ENCODE results near the gene CNTNAP2. TPM values are rescaled to one million over a fixed set of nuclear protein-coding genes. Genes with fewer than 3 reads are reported as not detected.

CNTNAP2 gene
- total RNA-seq, 2 experiments from 2014 or later: not detected

DNA sequence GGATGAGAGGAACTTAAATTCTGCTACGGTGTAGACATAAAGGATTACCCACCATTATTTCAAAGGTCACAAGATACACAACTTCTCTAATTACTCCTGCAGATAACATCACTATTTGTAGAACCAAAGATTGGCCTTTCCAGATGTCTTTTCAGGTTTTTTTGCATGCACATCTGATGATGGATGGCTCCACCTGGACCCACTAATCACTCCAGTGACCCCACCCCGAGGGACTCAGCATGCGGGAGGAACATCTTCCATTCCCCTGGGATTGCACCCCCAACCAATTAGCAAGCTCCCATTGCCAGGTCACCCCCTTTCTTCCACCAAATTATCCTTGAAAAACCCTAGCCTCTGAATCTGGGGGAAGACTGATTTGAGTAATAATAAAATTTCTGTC, 608.9 kb downstream of the CNTNAP2 start:
- Mint-ChIP-seq H3K4me3 (no peak overlapping the region), H3K27me3 (ENCODE audit: low read depth) (no peaks in the 10 kb centered on the region), H3K9me3 (ENCODE audit: insufficient read depth) (peaks cover 3% of the 10 kb centered on the region), H3K4me1 (ENCODE audit: low read depth) (no peaks in the 10 kb centered on the region), H3K27ac (no peak overlapping the region), H3K36me3 (ENCODE audit: low read depth) (no peaks in the 10 kb centered on the region)
- ChIA-PET POLR2A (no interaction called here), CTCF (no interaction called here)
- DNase-seq: no peak
- no peak for ATAC-seq

DNA sequence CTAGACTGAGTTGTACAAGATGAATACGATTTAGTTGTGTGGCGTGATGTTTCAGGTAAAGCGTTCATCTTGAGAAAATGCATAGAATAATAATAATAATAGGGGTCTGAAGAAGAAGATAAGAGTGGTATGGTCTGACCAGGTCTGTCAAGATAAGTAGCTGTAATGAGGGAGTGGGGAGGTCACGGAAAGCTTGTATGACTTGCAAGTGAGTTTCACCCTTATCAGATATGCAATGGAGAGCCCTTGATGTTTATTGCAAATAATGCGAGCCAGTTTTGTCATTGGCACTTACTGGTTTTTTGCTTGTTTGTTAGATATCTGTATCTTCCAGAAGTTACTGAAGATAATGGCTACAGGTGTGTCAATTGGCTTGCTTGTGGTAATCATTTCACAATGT, 611.5 kb downstream of the CNTNAP2 start:
- ATAC-seq (no peak), DNase-seq (no peak)
- Mint-ChIP-seq H3K36me3 (ENCODE audit: low read depth) (no peaks in the 10 kb centered on the region), H3K27ac (no peak overlapping the region), H3K9me3 (ENCODE audit: insufficient read depth) (peaks cover 3% of the 10 kb centered on the region), H3K4me3 (no peak overlapping the region), H3K27me3 (ENCODE audit: low read depth) (no peaks in the 10 kb centered on the region), H3K4me1 (ENCODE audit: low read depth) (no peaks in the 10 kb centered on the region)
- CTCF ChIA-PET: no interaction called here
- POLR2A ChIA-PET: no interaction called here

DNA sequence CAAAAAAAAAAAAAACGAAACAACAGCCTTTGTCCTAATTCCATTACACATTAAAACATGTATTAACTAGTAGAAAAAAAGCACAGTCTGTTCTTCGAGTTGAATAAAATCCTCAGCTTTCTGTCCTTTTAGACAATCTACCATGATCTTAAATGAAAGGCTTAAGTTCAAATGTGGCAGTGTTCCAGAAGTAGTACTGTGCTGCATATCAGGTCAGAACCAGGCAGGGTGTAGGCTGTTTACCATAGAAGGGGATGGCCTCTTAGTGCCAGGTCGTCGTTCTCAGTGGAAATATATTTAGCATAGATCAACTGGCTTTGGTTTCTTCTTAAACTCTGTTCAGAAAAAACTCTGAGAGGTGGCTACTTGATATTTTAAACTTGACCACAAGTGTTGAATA, 612.0 kb downstream of the CNTNAP2 start:
- Mint-ChIP-seq H3K4me3 (no peak overlapping the region), H3K9me3 (ENCODE audit: insufficient read depth) (peaks cover 3% of the 10 kb centered on the region), H3K27ac (no peak overlapping the region), H3K27me3 (ENCODE audit: low read depth) (no peaks in the 10 kb centered on the region), H3K36me3 (ENCODE audit: low read depth) (no peaks in the 10 kb centered on the region), H3K4me1 (ENCODE audit: low read depth) (no peaks in the 10 kb centered on the region)
- ChIA-PET CTCF (no interaction called here), POLR2A (no interaction called here)
- DNase-seq (no peak), ATAC-seq (no peak)

DNA sequence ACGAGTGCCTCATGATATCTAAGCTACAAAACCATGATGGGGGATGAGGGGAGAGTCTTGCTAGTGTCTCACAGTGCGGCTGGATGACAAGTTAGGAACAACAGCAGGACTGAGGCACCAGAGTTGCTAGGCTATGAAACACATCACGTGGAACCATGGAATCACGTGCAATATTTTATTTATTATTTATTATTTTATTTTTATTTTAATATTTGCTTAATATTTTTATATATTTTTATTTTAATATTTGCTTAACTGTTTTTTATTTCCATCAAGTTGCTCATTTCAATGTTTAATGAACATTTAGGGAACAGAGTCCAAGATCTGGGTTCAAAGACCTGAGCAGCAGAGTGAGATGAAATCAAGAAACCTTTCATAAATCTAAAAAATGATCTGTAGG, 614.6 kb downstream of the CNTNAP2 start:
- CTCF ChIA-PET: no interaction called here
- H3K9me3 Mint-ChIP-seq (ENCODE audit: insufficient read depth): no peaks in the 10 kb centered on the region
- H3K27ac Mint-ChIP-seq: no peak overlapping the region
- no peaks in the 10 kb centered on the region for H3K36me3 Mint-ChIP-seq (ENCODE audit: low read depth)
- H3K4me1 Mint-ChIP-seq (ENCODE audit: low read depth): no peaks in the 10 kb centered on the region
- ATAC-seq: no peak
- no peak overlapping the region for H3K4me3 Mint-ChIP-seq
- no peaks in the 10 kb centered on the region for H3K27me3 Mint-ChIP-seq (ENCODE audit: low read depth)
- POLR2A ChIA-PET: no interaction called here
- no peak for DNase-seq

DNA sequence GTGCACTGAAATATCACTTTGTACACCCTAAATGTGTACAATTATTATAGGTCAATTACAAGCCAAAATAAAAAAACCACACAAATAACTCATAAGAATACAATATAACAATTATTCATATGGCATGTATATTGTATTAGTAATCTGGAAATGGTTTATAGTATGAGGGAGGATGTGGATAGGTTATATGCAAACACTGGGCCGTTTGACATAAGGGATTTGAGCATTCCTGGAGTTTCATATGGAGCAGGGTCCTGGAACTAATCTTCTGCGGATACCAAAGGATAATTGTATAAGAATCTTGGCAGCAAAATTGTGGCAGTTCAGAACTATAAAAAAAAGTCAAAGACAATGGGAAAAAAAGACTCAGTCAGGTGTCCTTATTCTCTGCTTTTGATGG, 619.4 kb downstream of the CNTNAP2 start:
- Mint-ChIP-seq H3K27me3 (ENCODE audit: low read depth) (no peaks in the 10 kb centered on the region), H3K4me3 (no peak overlapping the region), H3K36me3 (ENCODE audit: low read depth) (no peaks in the 10 kb centered on the region), H3K9me3 (ENCODE audit: insufficient read depth) (peaks cover 13% of the 10 kb centered on the region), H3K4me1 (ENCODE audit: low read depth) (no peaks in the 10 kb centered on the region), H3K27ac (no peak overlapping the region)
- ATAC-seq: no peak
- CTCF ChIA-PET: no interaction called here
- no peak for DNase-seq
- POLR2A ChIA-PET: no interaction called here

GRCh38 chr7:146736446-146737190, 620.0 kb downstream of the CNTNAP2 start:
- ChIA-PET CTCF (no interaction called here), POLR2A (no interaction called here)
- no peak overlapping the region for H3K27ac Mint-ChIP-seq
- no peaks in the 10 kb centered on the region for H3K27me3 Mint-ChIP-seq (ENCODE audit: low read depth)
- no peaks in the 10 kb centered on the region for H3K4me1 Mint-ChIP-seq (ENCODE audit: low read depth)
- H3K9me3 Mint-ChIP-seq (ENCODE audit: insufficient read depth): peaks cover 19% of the 10 kb centered on the region
- H3K4me3 Mint-ChIP-seq: no peak overlapping the region
- H3K36me3 Mint-ChIP-seq (ENCODE audit: low read depth): no peaks in the 10 kb centered on the region
- no peak for ATAC-seq
- DNase-seq: no peak

DNA sequence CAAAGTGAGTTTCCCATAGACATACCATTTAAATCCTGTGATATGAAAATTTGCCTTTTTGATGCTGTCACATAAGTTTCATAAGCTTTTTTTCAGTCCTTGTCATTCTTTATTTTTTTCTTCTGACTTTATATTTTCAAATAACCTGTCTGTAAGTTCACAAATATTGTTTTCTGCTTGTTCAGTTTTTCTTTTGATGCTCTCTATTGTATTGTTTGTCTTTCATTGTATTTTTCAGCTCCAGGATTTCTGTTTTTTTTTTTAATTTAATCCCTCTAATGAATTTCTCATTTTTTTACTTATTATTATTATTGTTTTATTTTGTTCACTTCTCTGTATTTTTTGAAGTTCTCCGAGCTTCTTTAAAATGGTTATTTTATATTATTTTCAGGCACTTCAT, 623.4 kb downstream of the CNTNAP2 start:
- no peak overlapping the region for H3K4me3 Mint-ChIP-seq
- no peaks in the 10 kb centered on the region for H3K27me3 Mint-ChIP-seq (ENCODE audit: low read depth)
- H3K27ac Mint-ChIP-seq: no peak overlapping the region
- POLR2A ChIA-PET: no interaction called here
- no peaks in the 10 kb centered on the region for H3K4me1 Mint-ChIP-seq (ENCODE audit: low read depth)
- DNase-seq (no peak), ATAC-seq (no peak)
- CTCF ChIA-PET: no interaction called here
- no peaks in the 10 kb centered on the region for H3K36me3 Mint-ChIP-seq (ENCODE audit: low read depth)
- H3K9me3 Mint-ChIP-seq (ENCODE audit: insufficient read depth): peaks cover 23% of the 10 kb centered on the region

- no peaks in the 10 kb centered on the region for H3K4me1 Mint-ChIP-seq (ENCODE audit: low read depth)
- no peak overlapping the region for H3K27ac Mint-ChIP-seq
- CTCF ChIA-PET: no interaction called here
- H3K36me3 Mint-ChIP-seq (ENCODE audit: low read depth): no peaks in the 10 kb centered on the region
- no peaks in the 10 kb centered on the region for H3K27me3 Mint-ChIP-seq (ENCODE audit: low read depth)
- H3K9me3 Mint-ChIP-seq (ENCODE audit: insufficient read depth): peaks cover 23% of the 10 kb centered on the region
- DNase-seq (no peak), ATAC-seq (no peak)
- POLR2A ChIA-PET: no interaction called here
- H3K4me3 Mint-ChIP-seq: no peak overlapping the region
These were observed 625.3 kb downstream of the CNTNAP2 start for GRCh38 chr7:146741911-146742310.

DNA sequence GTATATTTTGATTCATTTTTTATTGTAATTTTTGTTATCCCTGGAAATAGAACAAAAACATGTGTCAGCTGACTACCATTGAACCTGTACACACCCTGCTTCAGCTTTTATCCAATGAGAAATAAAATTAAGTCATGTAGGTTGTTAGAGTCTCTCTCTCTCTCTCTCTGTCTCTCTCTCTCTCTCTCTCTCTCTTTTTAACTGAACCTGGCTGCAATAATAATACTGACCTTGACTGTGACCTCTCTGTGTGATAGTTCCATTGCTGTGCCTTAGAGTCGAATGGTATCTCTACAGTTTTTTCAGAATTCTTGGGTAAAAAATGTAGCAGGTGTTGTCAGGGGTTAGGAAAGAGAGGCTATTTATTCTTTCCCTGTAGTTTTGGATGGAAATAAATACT, 637.8 kb downstream of the CNTNAP2 start:
- ChIA-PET POLR2A (no interaction called here), CTCF (no interaction called here)
- Mint-ChIP-seq H3K36me3 (ENCODE audit: low read depth) (no peaks in the 10 kb centered on the region), H3K4me3 (no peak overlapping the region), H3K9me3 (ENCODE audit: insufficient read depth) (peaks cover 12% of the 10 kb centered on the region), H3K4me1 (ENCODE audit: low read depth) (no peaks in the 10 kb centered on the region), H3K27ac (no peak overlapping the region), H3K27me3 (ENCODE audit: low read depth) (no peaks in the 10 kb centered on the region)
- DNase-seq (no peak), ATAC-seq (no peak)

GRCh38 chr7:146755585-146755984, 639.0 kb downstream of the CNTNAP2 start:
- no peaks in the 10 kb centered on the region for H3K27me3 Mint-ChIP-seq (ENCODE audit: low read depth)
- no peaks in the 10 kb centered on the region for H3K36me3 Mint-ChIP-seq (ENCODE audit: low read depth)
- ATAC-seq (no peak), DNase-seq (no peak)
- H3K4me3 Mint-ChIP-seq: no peak overlapping the region
- CTCF ChIA-PET: no interaction called here
- POLR2A ChIA-PET: no interaction called here
- H3K9me3 Mint-ChIP-seq (ENCODE audit: insufficient read depth): peaks cover 12% of the 10 kb centered on the region
- no peaks in the 10 kb centered on the region for H3K4me1 Mint-ChIP-seq (ENCODE audit: low read depth)
- H3K27ac Mint-ChIP-seq: no peak overlapping the region

GRCh38 chr7:146764458-146764857, 647.9 kb downstream of the CNTNAP2 start:
- ATAC-seq (no peak), DNase-seq (no peak)
- Mint-ChIP-seq H3K27ac (no peak overlapping the region), H3K4me3 (no peak overlapping the region), H3K36me3 (ENCODE audit: low read depth) (no peaks in the 10 kb centered on the region), H3K27me3 (ENCODE audit: low read depth) (no peaks in the 10 kb centered on the region), H3K4me1 (ENCODE audit: low read depth) (no peaks in the 10 kb centered on the region), H3K9me3 (ENCODE audit: insufficient read depth) (peaks cover 15% of the 10 kb centered on the region)
- POLR2A ChIA-PET: no interaction called here
- CTCF ChIA-PET: interaction anchor here (0.9 kb wide), 1 partner anchor 14 kb away, joined by 3 read pairs; no protein-coding TSS in a partner anchor

GRCh38 chr7:146768957-146769356, 652.4 kb downstream of the CNTNAP2 start:
- Mint-ChIP-seq H3K4me3 (no peak overlapping the region), H3K27me3 (ENCODE audit: low read depth) (no peaks in the 10 kb centered on the region), H3K36me3 (ENCODE audit: low read depth) (no peaks in the 10 kb centered on the region), H3K27ac (no peak overlapping the region), H3K9me3 (ENCODE audit: insufficient read depth) (peaks cover 7% of the 10 kb centered on the region), H3K4me1 (ENCODE audit: low read depth) (no peaks in the 10 kb centered on the region)
- no peak for ATAC-seq
- POLR2A ChIA-PET: no interaction called here
- DNase-seq: no peak
- CTCF ChIA-PET: no interaction called here

DNA sequence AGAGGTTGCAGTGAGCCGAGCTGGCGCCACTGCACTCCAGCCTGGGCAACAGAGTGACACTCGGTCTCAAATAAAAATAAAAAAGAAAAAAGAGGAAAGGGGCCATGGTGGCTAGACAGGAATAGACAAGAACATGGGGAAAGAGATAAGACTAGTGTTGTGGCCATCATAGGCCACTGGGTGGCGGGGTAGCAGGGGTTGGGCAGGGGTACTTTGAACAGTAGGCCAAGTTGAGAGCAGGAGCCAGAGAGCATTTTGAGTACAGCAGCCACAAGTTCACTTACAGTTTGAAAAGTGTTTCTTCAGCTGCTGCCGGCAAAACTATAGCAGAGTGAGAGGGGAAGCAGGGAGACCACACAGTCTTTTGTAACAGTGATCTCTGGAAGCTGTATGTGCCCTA, 656.0 kb downstream of the CNTNAP2 start:
- no peak for DNase-seq

More for the DNA sequence above, 656.0 kb downstream of the CNTNAP2 start:
- no peak for ATAC-seq
- H3K27me3 Mint-ChIP-seq (ENCODE audit: low read depth): no peaks in the 10 kb centered on the region
- no peaks in the 10 kb centered on the region for H3K36me3 Mint-ChIP-seq (ENCODE audit: low read depth)
- H3K9me3 Mint-ChIP-seq (ENCODE audit: insufficient read depth): peaks cover 1% of the 10 kb centered on the region
- H3K4me3 Mint-ChIP-seq: no peak overlapping the region
- H3K4me1 Mint-ChIP-seq (ENCODE audit: low read depth): no peaks in the 10 kb centered on the region
- no peak overlapping the region for H3K27ac Mint-ChIP-seq
- ChIA-PET POLR2A (no interaction called here), CTCF (no interaction called here)
